HEK293 (cell line): ENCODE measurements around the gene TLCD3B.

Experiments
- CTCF ChIA-PET: fragments of 350-600 bp; formaldehyde crosslinking; extraction: SDS; loops from one replicate; lab custom pipeline; 2021; ENCODE audit warnings: antibody characterized with exemption; lab: Yijun Ruan, JAX
- POLR2A ChIA-PET: fragments of 300-600 bp; formaldehyde crosslinking; extraction: SDS; loops from one replicate; lab custom pipeline; 2020; ENCODE audit warnings: antibody characterized with exemption, inconsistent platforms; lab: Yijun Ruan, JAX
- H3K27ac ChIP-seq: fragments of 200-500 bp; sonication (Bioruptor generic); 2 replicates; pipeline ENCODE4 v1.5.1; 2014; ENCODE audit warnings: low read depth, low read length, control low read depth, inconsistent platforms; ENCODE audit errors: extremely low read depth
- H3K36me3 ChIP-seq, 2 experiments: fragments of 200-500 bp in 1 of 2; sonication (Bioruptor generic) in 1 of 2; 1 replicate in 1 of 2; 2 replicates in 1 of 2; pipeline ENCODE4 v1.5.1; 2014 to 2017; ENCODE audit warnings: inconsistent platforms in 2 of 2, low read length in 2 of 2; ENCODE audit not compliant: control insufficient read depth in 2 of 2, insufficient read depth in 1 of 2
- H3K4me1 ChIP-seq: fragments of 200-500 bp; sonication (Bioruptor generic); 2 replicates; pipeline ENCODE4 v1.5.1; 2014; ENCODE audit warnings: mild to moderate bottlenecking, low read length, inconsistent platforms; ENCODE audit not compliant: control insufficient read depth, insufficient read depth
- H3K4me3 ChIP-seq: 2 replicates; pipeline ENCODE4 v1.5.1; 2011; ENCODE audit warnings: low read depth, mild to moderate bottlenecking, control low read depth, low read length, moderate library complexity
- H3K9me3 ChIP-seq: fragments of 200-500 bp; sonication (Bioruptor generic); 2 replicates; pipeline ENCODE4 v1.5.1; 2014; ENCODE audit warnings: low read depth, low read length, inconsistent platforms; ENCODE audit not compliant: control insufficient read depth, insufficient read depth
- CTCF ChIP-seq: fragments of 450-650 bp; formaldehyde crosslinking; IDR thresholded peaks from 2 replicates; pipeline ENCODE4 v1.5.1; 2016; ENCODE audit warnings: missing biosample characterization, missing genetic modification characterization
- ELK4 ChIP-seq: IDR thresholded peaks from 2 replicates; pipeline ENCODE4 v1.6.1; 2011; ENCODE audit warnings: mild to moderate bottlenecking, low read depth, low read length, borderline replicate concordance
- GLIS1 ChIP-seq: fragments of 450-650 bp; formaldehyde crosslinking; IDR thresholded peaks from 2 replicates; pipeline ENCODE4 v1.5.1; 2016; ENCODE audit warnings: missing biosample characterization, missing genetic modification characterization
- GLIS2 ChIP-seq: fragments of 450-650 bp; formaldehyde crosslinking; IDR thresholded peaks from 2 replicates; pipeline ENCODE4 v1.5.1; 2016; ENCODE audit warnings: missing biosample characterization, missing genetic modification characterization
- KLF16 ChIP-seq: fragments of 450-650 bp; formaldehyde crosslinking; IDR thresholded peaks from 2 replicates; pipeline ENCODE4 v1.5.1; 2017; ENCODE audit warnings: missing biosample characterization, missing genetic modification characterization
- PRDM10 ChIP-seq: fragments of 450-650 bp; formaldehyde crosslinking; IDR thresholded peaks from 2 replicates; pipeline ENCODE4 v1.5.1; 2016; ENCODE audit warnings: missing biosample characterization, missing genetic modification characterization
- SALL2 ChIP-seq: fragments of 450-650 bp; formaldehyde crosslinking; IDR thresholded peaks from 2 replicates; pipeline ENCODE4 v1.5.0; 2017; ENCODE audit warnings: missing biosample characterization, mild to moderate bottlenecking, missing genetic modification characterization, borderline replicate concordance
- ZBTB20 ChIP-seq: fragments of 450-650 bp; formaldehyde crosslinking; IDR thresholded peaks from 2 replicates; pipeline ENCODE4 v1.5.1; 2016; ENCODE audit warnings: missing biosample characterization, missing genetic modification characterization
- ZFHX2 ChIP-seq: fragments of 450-650 bp; formaldehyde crosslinking; conservative IDR thresholded peaks from 2 replicates; pipeline ENCODE4 v1.5.1; 2016; ENCODE audit warnings: missing biosample characterization, missing genetic modification characterization
- ZIC2 ChIP-seq: fragments of 450-650 bp; formaldehyde crosslinking; IDR thresholded peaks from 2 replicates; pipeline ENCODE4 v1.5.1; 2016; ENCODE audit warnings: missing biosample characterization, missing genetic modification characterization
- ZNF146 ChIP-seq: fragments of 450-650 bp; formaldehyde crosslinking; IDR thresholded peaks from 2 replicates; pipeline ENCODE4 v1.5.1; 2016; ENCODE audit warnings: missing biosample characterization, missing genetic modification characterization
- ZNF2 ChIP-seq: fragments of 450-650 bp; formaldehyde crosslinking; IDR thresholded peaks from 2 replicates; pipeline ENCODE4 v1.5.1; 2016; ENCODE audit warnings: missing biosample characterization, missing genetic modification characterization
- ZNF223 ChIP-seq: fragments of 450-650 bp; formaldehyde crosslinking; IDR thresholded peaks from 2 replicates; pipeline ENCODE4 v1.5.1; 2016; ENCODE audit warnings: missing biosample characterization, missing genetic modification characterization
- ZNF23 ChIP-seq: fragments of 450-650 bp; formaldehyde crosslinking; IDR thresholded peaks from 2 replicates; pipeline ENCODE4 v1.5.1; 2016; ENCODE audit warnings: missing biosample characterization, missing genetic modification characterization, borderline replicate concordance
- ZNF274 ChIP-seq, 2 experiments: fragments of 200-500 bp in 1 of 2; fragments of 450-650 bp in 1 of 2; sonication (Bioruptor generic) in 1 of 2; formaldehyde crosslinking in 1 of 2; IDR thresholded peaks; 2 replicates each; pipeline versions ENCODE4 v1.5.1 to v1.6.1; 2014 to 2016; ENCODE audit warnings: borderline replicate concordance in 1 of 2, inconsistent platforms in 1 of 2, low read length in 1 of 2, missing biosample characterization in 1 of 2, missing genetic modification characterization in 1 of 2
- ZNF292 ChIP-seq: fragments of 450-650 bp; formaldehyde crosslinking; IDR thresholded peaks from 2 replicates; pipeline ENCODE4 v1.5.1; 2016; ENCODE audit warnings: low read depth, missing biosample characterization, missing genetic modification characterization, borderline replicate concordance
- ZNF510 ChIP-seq: fragments of 450-650 bp; formaldehyde crosslinking; IDR thresholded peaks from 2 replicates; pipeline ENCODE4 v1.5.1; 2018; ENCODE audit warnings: mild to moderate bottlenecking, missing genetic modification characterization, missing biosample characterization; ENCODE audit not compliant: insufficient replicate concordance
- ZNF514 ChIP-seq: fragments of 450-650 bp; formaldehyde crosslinking; IDR thresholded peaks from 2 replicates; pipeline ENCODE4 v1.5.1; 2016; ENCODE audit warnings: missing biosample characterization, missing genetic modification characterization
- ZNF626 ChIP-seq: fragments of 450-650 bp; sonication (Bioruptor Pico); formaldehyde crosslinking; IDR thresholded peaks from 2 replicates; pipeline ENCODE4 v1.5.1; 2018; ENCODE audit warnings: missing biosample characterization, missing genetic modification characterization, inconsistent platforms
- ZNF692 ChIP-seq: fragments of 450-650 bp; formaldehyde crosslinking; IDR thresholded peaks from 2 replicates; pipeline ENCODE4 v1.5.1; 2016; ENCODE audit warnings: missing biosample characterization, missing genetic modification characterization
- ZNF768 ChIP-seq: fragments of 450-650 bp; formaldehyde crosslinking; IDR thresholded peaks from 2 replicates; pipeline ENCODE4 v1.5.1; 2018; ENCODE audit warnings: missing biosample characterization, mild to moderate bottlenecking, missing genetic modification characterization
- ZSCAN16 ChIP-seq: fragments of 450-650 bp; formaldehyde crosslinking; IDR thresholded peaks from 2 replicates; pipeline ENCODE4 v1.5.1; 2016; ENCODE audit warnings: missing biosample characterization, missing genetic modification characterization
- ZSCAN4 ChIP-seq: fragments of 450-650 bp; formaldehyde crosslinking; IDR thresholded peaks from 2 replicates; pipeline ENCODE4 v1.5.1; 2017; ENCODE audit warnings: missing biosample characterization, missing genetic modification characterization

The TLCD3B gene

GRCh38 chr16:30010844-30011713 is 20.0 kb downstream of the TLCD3B start, which contains the start of gene DOC2A (continued):
- TF ChIP-seq CTCF (tag by site-specific recombination) (0 out of 2 replicates have a peak, but pooled peaks have one; percentile 12), ZNF768 (tag by site-specific recombination) (no peak), ZFHX2 (tag by site-specific recombination) (peak; percentile 10; the same call in 1 of the 2 replicates), ZSCAN4 (tag by site-specific recombination) (peak; percentile 86), ZNF274 (IDR thresholded peaks at IDR 0.05; ENCODE audit: low read length) (no peak), ZNF274 (tag by site-specific recombination; IDR thresholded peaks at IDR 0.05; ENCODE audit: borderline replicate concordance) (no peak), ZNF626 (tag by site-specific recombination) (no peak), ZNF514 (tag by site-specific recombination) (no peak), ZNF510 (tag by site-specific recombination) (no peak), ZNF292 (tag by site-specific recombination) (no peak), ELK4 (no peak), ZNF23 (tag by site-specific recombination) (no peak), ZNF223 (no peak), SALL2 (tag by site-specific recombination) (no peak), ZBTB20 (tag by site-specific recombination) (peak; percentile 8; the same call in 1 of the 2 replicates), KLF16 (tag by site-specific recombination) (peak; percentile 55; the same call in 1 of the 2 replicates)
- TF ChIP-seq, all 188 proteins: peak for 29

GRCh38 chr16:30009990-30010843 is 20.9 kb downstream of the TLCD3B start:
- H3K9me3 ChIP-seq: no peaks in the 10 kb centered on the region
- POLR2A ChIA-PET: interaction anchor here (0.7 kb wide), 1 partner anchor 15 kb away, joined by 4 read pairs; the partner anchor contains the start of genes HIRIP3 and INO80E
- CTCF ChIA-PET: interaction anchor here (1.4 kb wide), 1 partner anchor 22 kb away, joined by 6 read pairs; no protein-coding TSS in a partner anchor
- no peaks in the 10 kb centered on the region for H3K4me1 ChIP-seq
- peak overlapping the region; percentile 50 for H3K4me3 ChIP-seq
- peaks cover 0 to 15% of the 10 kb centered on the region in 2 experiments; a peak in 1 of 3 replicates for H3K36me3 ChIP-seq
- no peak overlapping the region; the same call in 1 of the 2 replicates for H3K27ac ChIP-seq
- TF ChIP-seq ZNF2 (tag by site-specific recombination) (0 out of 2 replicates have a peak, but pooled peaks have one; percentile 13), GLIS2 (tag by site-specific recombination) (peak; percentile 86), ZNF146 (no peak), ZIC2 (tag by site-specific recombination) (peak; percentile 45; the same call in 1 of the 2 replicates), ZFHX2 (tag by site-specific recombination) (peak; percentile 67), PRDM10 (peak; percentile 41; the same call in 1 of the 2 replicates), ZSCAN16 (tag by site-specific recombination) (0 out of 2 replicates have a peak, but pooled peaks have one; percentile 25), GLIS1 (tag by site-specific recombination) (peak; percentile 43), ZNF692 (tag by site-specific recombination) (peak; percentile 83)
